ENCODE measurements around the gene RRAS.

GRCh38 chr19:49656456-49657109, 16.6 kb upstream of the RRAS start:
- TF ChIP-seq CTCF (IDR thresholded peaks at IDR 0.05) (no peak), POLR2A (IDR thresholded peaks at IDR 0.05) (no peak)

Data from thyroid gland (tissue), 4 donors.